K562 (cell line): ENCODE data around the gene PPM1D. TPM values are rescaled to one million over a fixed set of nuclear protein-coding genes. Genes with fewer than 3 reads are reported as not detected.

Source experiments
- ATF7 ChIP-seq: fragments of 450-650 bp; IDR thresholded peaks from 2 replicates; pipeline ENCODE4 v1.7.1; 2014; ENCODE audit warnings: mild to moderate bottlenecking, moderate library complexity
- CREB1 ChIP-seq, 2 experiments: sonication (generic) in 1 of 2; formaldehyde crosslinking in 1 of 2; IDR thresholded peaks; 2 replicates each; pipeline versions ENCODE4 v1.6.1 to v1.8.0; 2012 to 2022; ENCODE audit warnings: inconsistent platforms in 1 of 2, mild to moderate bottlenecking in 1 of 2, missing genetic modification reagents in 1 of 2, moderate library complexity in 1 of 2
- CREBBP ChIP-seq: IDR thresholded peaks from one replicate; pipeline ENCODE4 v1.6.1; 2012; ENCODE audit warnings: low read depth, mild to moderate bottlenecking, control low read depth, inconsistent platforms, low read length
- DIDO1 ChIP-seq: fragments of 450-650 bp; IDR thresholded peaks from 2 replicates; pipeline ENCODE4 v1.6.1; 2016; ENCODE audit warnings: low read depth, missing biosample characterization, missing genetic modification characterization
- ETV6 ChIP-seq, 3 experiments: fragments of 150-350 bp in 1 of 3; sonication (generic) in 1 of 3; formaldehyde crosslinking in 1 of 3; IDR thresholded peaks; 2 replicates each; pipeline versions ENCODE4 v1.6.1 to v1.8.0; 2014 to 2022; ENCODE audit warnings: borderline replicate concordance in 2 of 3, low read depth in 2 of 3, antibody characterized with exemption in 1 of 3, low read length in 1 of 3, mild to moderate bottlenecking in 1 of 3, missing genetic modification reagents in 1 of 3
- HNRNPK ChIP-seq: fragments of 200-400 bp; formaldehyde crosslinking; IDR thresholded peaks from one replicate; pipeline ENCODE4 v1.6.1; 2018; ENCODE audit warnings: mild to moderate bottlenecking, low read depth, low read length; ENCODE audit not compliant: poor library complexity, severe bottlenecking
- ID3 ChIP-seq, 2 experiments: fragments of 250-450 bp in 1 of 2; fragments of 450-650 bp in 1 of 2; sonication (Bioruptor Pico) in 1 of 2; IDR thresholded peaks; 2 replicates each; pipeline versions ENCODE4 v1.6.1 to v1.8.0; 2016 to 2021; ENCODE audit warnings: mild to moderate bottlenecking in 2 of 2, moderate library complexity in 2 of 2, missing compliant biosample characterization in 1 of 2, missing genetic modification characterization in 1 of 2
- MEIS2 ChIP-seq: fragments of 450-650 bp; IDR thresholded peaks from 2 replicates; pipeline ENCODE4 v1.6.1; 2014; ENCODE audit warnings: mild to moderate bottlenecking; ENCODE audit not compliant: partially characterized antibody
- MYC ChIP-seq, 2 experiments: fragments of 250-450 bp in 1 of 2; sonication (Bioruptor Pico) in 1 of 2; IDR thresholded peaks; 2 replicates each; pipeline versions ENCODE4 v1.5.1 to v1.6.1; 2012 to 2021; ENCODE audit warnings: low read depth in 2 of 2, borderline replicate concordance in 1 of 2, improper control_type of control experiment in 1 of 2, low read length in 1 of 2, mild to moderate bottlenecking in 1 of 2, moderate library complexity in 1 of 2
- PHF20 ChIP-seq: fragments of 450-650 bp; IDR thresholded peaks from 2 replicates; pipeline ENCODE4 v1.6.1; 2018; ENCODE audit not compliant: partially characterized antibody
- PHF21A ChIP-seq: fragments of 450-650 bp; IDR thresholded peaks from 2 replicates; pipeline ENCODE4 v1.6.1; 2017; ENCODE audit warnings: low read depth, borderline replicate concordance
- PRMT5 ChIP-seq: sonication (generic); formaldehyde crosslinking; IDR thresholded peaks from 2 replicates; pipeline ENCODE4 v1.5.0; 2020; ENCODE audit warnings: missing genetic modification reagents
- SIN3A ChIP-seq, 2 experiments: fragments of 150-350 bp in 1 of 2; IDR thresholded peaks; 2 replicates each; pipeline ENCODE4 v1.6.1; 2011 to 2016; ENCODE audit warnings: borderline replicate concordance in 2 of 2, low read depth in 2 of 2, low read length in 2 of 2, mild to moderate bottlenecking in 2 of 2, moderate library complexity in 2 of 2; ENCODE audit not compliant: control insufficient read depth in 1 of 2
- SPI1 ChIP-seq: IDR thresholded peaks from 2 replicates; pipeline ENCODE4 v1.6.1; 2011; ENCODE audit warnings: low read depth, low read length, control low read depth, borderline replicate concordance
- STAT6 ChIP-seq: sonication (generic); formaldehyde crosslinking; IDR thresholded peaks from 2 replicates; pipeline ENCODE4 v1.8.1; 2023; ENCODE audit warnings: mild to moderate bottlenecking, missing genetic modification reagents
- TAF1 ChIP-seq: IDR thresholded peaks from 2 replicates; pipeline ENCODE4 v1.6.1; 2011; ENCODE audit warnings: mild to moderate bottlenecking, low read length, moderate library complexity; ENCODE audit not compliant: insufficient read depth, control insufficient read depth, severe bottlenecking; ENCODE audit errors: extremely low read depth
- TBL1XR1 ChIP-seq, 2 experiments: IDR thresholded peaks; 2 replicates each; pipeline ENCODE4 v1.6.1; 2012; ENCODE audit warnings: improper control_type of control experiment in 2 of 2, low read length in 2 of 2, mild to moderate bottlenecking in 1 of 2
- TFAP4 ChIP-seq: sonication (generic); formaldehyde crosslinking; IDR thresholded peaks from 2 replicates; pipeline ENCODE4 v1.8.0; 2022; ENCODE audit warnings: missing genetic modification reagents, mild to moderate bottlenecking, moderate library complexity, borderline replicate concordance
- XRCC4 ChIP-seq: IDR thresholded peaks from one replicate; pipeline ENCODE4 v1.6.1; 2011; ENCODE audit not compliant: insufficient read depth, insufficient read length; ENCODE audit errors: extremely low read depth
- ZEB2 ChIP-seq: fragments of 450-650 bp; IDR thresholded peaks from 2 replicates; pipeline ENCODE4 v1.6.1; 2016
- ZNF384 ChIP-seq: IDR thresholded peaks from 2 replicates; pipeline ENCODE4 v1.6.1; 2012; ENCODE audit warnings: low read depth, low read length, improper control_type of control experiment
- polyA plus RNA-seq, 8 experiments: library from polyadenylated mRNA; depleted of rRNA in 4 of 8; stranded (reverse) in 5 of 8; unstranded in 3 of 8; fragments of >200 nt; fragmentation: Nextera tagmentation in 2 of 8; fragmentation: Illumina TruSeq in 1 of 8; extraction: Ambion mirVana in 2 of 8; extraction: Trizol in 1 of 8; gene quantifications; 2 replicates each; pipeline versions ENCODE4 v1.2.1 to v1.2.3, GENCODE V29; 2011 to 2014; ENCODE audit warnings: inconsistent platforms in 1 of 8, missing spikeins in 1 of 8
- total RNA-seq, 7 experiments: library from RNA; depleted of rRNA in 6 of 7; stranded (reverse); fragments of >200 nt in 6 of 7; fragmentation: Illumina TruSeq in 2 of 7; extraction: Trizol in 2 of 7; gene quantifications; 2 replicates each; pipeline versions ENCODE4 v1.2.1 to v1.2.3, GENCODE V29; 2011 to 2021; ENCODE audit warnings: low replicate concordance in 1 of 7

Gene PPM1D
- total and polyA plus RNA-seq, 9 of the 15 experiments (the other 6 are each of a cell fraction or from before 2014, with no cell fraction given), result 2.1 to 19.0 (median 7.8) TPM

GRCh38 chr17:60677308-60678117 is 77.5 kb downstream of the PPM1D start, which contains the start of gene BCAS3 (continued):
- peak; percentile 91 for TF ChIP-seq MYC (IDR thresholded peaks at IDR 0.05; ENCODE audit: low read depth, low read length)
- 0 out of 2 replicates have a peak, but pooled peaks have one; percentile 20 for TF ChIP-seq MYC (CRISPR knock-in tag; IDR thresholded peaks at IDR 0.05; ENCODE audit: borderline replicate concordance, low read depth)
- TF ChIP-seq ATF7, result peak; percentile 76
- no peak for TF ChIP-seq CREBBP
- TF ChIP-seq PRMT5 (CRISPR knock-in tag), result no peak
- TF ChIP-seq ETV6 (IDR thresholded peaks at IDR 0.05; ENCODE audit: borderline replicate concordance in 1 of 2, low read depth in 2 of 2, low read length in 1 of 2), result no peak
- no peak for TF ChIP-seq ETV6 (CRISPR knock-in tag; IDR thresholded peaks at IDR 0.05; ENCODE audit: borderline replicate concordance)
- TF ChIP-seq TAF1, result peak; percentile 44
- TF ChIP-seq PHF20, result peak; percentile 79
- peak; percentile 46 for TF ChIP-seq CREB1 (IDR thresholded peaks at IDR 0.05)
- TF ChIP-seq CREB1 (CRISPR knock-in tag; IDR thresholded peaks at IDR 0.05), result peak; percentile 62; the same call in 1 of the 2 replicates
- peak; percentile 60; the same call in 1 of the 2 replicates for TF ChIP-seq SPI1
- peak; percentile 89 for TF ChIP-seq TFAP4 (CRISPR knock-in tag)
- TF ChIP-seq TBL1XR1 (IDR thresholded peaks at IDR 0.05; ENCODE audit: low read length in 2 of 2), result no peak
- no peak for TF ChIP-seq PHF21A
- TF ChIP-seq ID3 (CRISPR knock-in tag; IDR thresholded peaks at IDR 0.05), result no peak
- TF ChIP-seq ID3 (tag; IDR thresholded peaks at IDR 0.05), result 0 out of 2 replicates have a peak, but pooled peaks have one; percentile 48
- peak; percentile 97 for TF ChIP-seq MEIS2
- no peak for TF ChIP-seq ZNF384
- TF ChIP-seq XRCC4, result no peak
- TF ChIP-seq STAT6 (CRISPR knock-in tag), result no peak
- TF ChIP-seq DIDO1, result no peak; the same call in none of the 2 replicates
- TF ChIP-seq SIN3A (IDR thresholded peaks at IDR 0.05; ENCODE audit: borderline replicate concordance in 2 of 2, control insufficient read depth in 1 of 2, low read depth in 2 of 2, low read length in 2 of 2), result peak; percentile 69 to 95; a peak in 2 of 4 replicates
- TF ChIP-seq ZEB2, result no peak
- no peak for TF ChIP-seq HNRNPK
